Measurements from ENCODE around the gene TLE3. TPM values are rescaled to one million over a fixed set of nuclear protein-coding genes. Genes with fewer than 3 reads are reported as not detected.

Gene TLE3
- total RNA-seq, 1 donor from 2014 or later, result 109 TPM

GRCh38 chr15:70128414-70129140, 30.9 kb upstream of the TLE3 start:
- H3K4me3 Mint-ChIP-seq, result no peak overlapping the region
- H3K27me3 Mint-ChIP-seq, result peaks cover 31% of the 10 kb centered on the region
- TF ChIP-seq CTCF (conservative IDR thresholded peaks at IDR 0.05), result no peak
- peaks cover 34% of the 10 kb centered on the region for H3K4me1 Mint-ChIP-seq (ENCODE audit: unreplicated experiment)
- H3K27ac Mint-ChIP-seq, result no peak overlapping the region
- H3K36me3 Mint-ChIP-seq, result no peaks in the 10 kb centered on the region
- no peaks in the 10 kb centered on the region for H3K9me3 Mint-ChIP-seq
- DNase-seq (ENCODE audit: extremely low spot score, unreplicated experiment), result no peak

GRCh38 chr15:70127770-70128413, 30.2 kb upstream of the TLE3 start:
- no peak for TF ChIP-seq CTCF (conservative IDR thresholded peaks at IDR 0.05)
- Mint-ChIP-seq H3K4me3 (no peak overlapping the region), H3K36me3 (no peaks in the 10 kb centered on the region), H3K27me3 (peaks cover 33% of the 10 kb centered on the region), H3K27ac (peak overlapping the region; percentile 20), H3K9me3 (no peaks in the 10 kb centered on the region), H3K4me1 (ENCODE audit: unreplicated experiment) (peaks cover 34% of the 10 kb centered on the region)
- no peak for DNase-seq (ENCODE audit: extremely low spot score, unreplicated experiment)

GRCh38 chr15:70127288-70127746, 29.6 kb upstream of the TLE3 start:
- peaks cover 33% of the 10 kb centered on the region for H3K27me3 Mint-ChIP-seq

GRCh38 chr15:70126362-70126761, 28.6 kb upstream of the TLE3 start:
- H3K36me3 Mint-ChIP-seq, result no peaks in the 10 kb centered on the region
- TF ChIP-seq CTCF (conservative IDR thresholded peaks at IDR 0.05), result no peak
- no peaks in the 10 kb centered on the region for H3K9me3 Mint-ChIP-seq
- peaks cover 29% of the 10 kb centered on the region for H3K4me1 Mint-ChIP-seq (ENCODE audit: unreplicated experiment)
- no peak overlapping the region for H3K4me3 Mint-ChIP-seq
- peaks cover 33% of the 10 kb centered on the region for H3K27me3 Mint-ChIP-seq
- DNase-seq (ENCODE audit: extremely low spot score, unreplicated experiment), result no peak
- H3K27ac Mint-ChIP-seq, result no peak overlapping the region

More at GRCh38 chr15:70127288-70127746, 29.6 kb upstream of the TLE3 start:
- no peaks in the 10 kb centered on the region for H3K9me3 Mint-ChIP-seq
- no peak for TF ChIP-seq CTCF (conservative IDR thresholded peaks at IDR 0.05)
- DNase-seq (ENCODE audit: extremely low spot score, unreplicated experiment), result no peak
- H3K27ac Mint-ChIP-seq, result no peak overlapping the region
- H3K4me1 Mint-ChIP-seq (ENCODE audit: unreplicated experiment), result peaks cover 34% of the 10 kb centered on the region
- no peak overlapping the region for H3K4me3 Mint-ChIP-seq
- H3K36me3 Mint-ChIP-seq, result no peaks in the 10 kb centered on the region

- no peaks in the 10 kb centered on the region for H3K36me3 Mint-ChIP-seq
Measured at GRCh38 chr15:70125605-70126004, 27.9 kb upstream of the TLE3 start.

More at GRCh38 chr15:70125605-70126004, 27.9 kb upstream of the TLE3 start:
- TF ChIP-seq CTCF (conservative IDR thresholded peaks at IDR 0.05), result no peak
- H3K9me3 Mint-ChIP-seq, result no peaks in the 10 kb centered on the region
- H3K27me3 Mint-ChIP-seq, result peaks cover 33% of the 10 kb centered on the region
- DNase-seq (ENCODE audit: extremely low spot score, unreplicated experiment), result no peak
- no peak overlapping the region for H3K4me3 Mint-ChIP-seq
- peaks cover 29% of the 10 kb centered on the region for H3K4me1 Mint-ChIP-seq (ENCODE audit: unreplicated experiment)
- H3K27ac Mint-ChIP-seq, result no peak overlapping the region
